AG09319 (cell line): ENCODE data around the gene GPR78.

Experiments
- DNase-seq: peaks from one replicate; pipeline ENCODE4 v3.0.0-alpha.2; 2010; ENCODE audit warnings: low read depth; ENCODE audit errors: extremely low read depth
- CTCF ChIP-seq: IDR thresholded peaks from 2 replicates; pipeline ENCODE4 v1.5.1; 2011; ENCODE audit warnings: low read depth, mild to moderate bottlenecking, inconsistent platforms, low read length, moderate library complexity

Gene GPR78

GRCh38 chr4:8608714-8609391, 28.7 kb downstream of the GPR78 start:
- DNase-seq, result no peak
- TF ChIP-seq CTCF, result no peak

- no peak for TF ChIP-seq CTCF
- DNase-seq, result no peak
These were observed 29.2 kb downstream of the GPR78 start for GRCh38 chr4:8609406-8609805.

- no peak for TF ChIP-seq CTCF
These were observed 29.7 kb downstream of the GPR78 start for GRCh38 chr4:8609824-8610350.

GRCh38 chr4:8610858-8611616, 30.8 kb downstream of the GPR78 start:
- TF ChIP-seq CTCF, result no peak
- DNase-seq, result no peak

More at GRCh38 chr4:8609824-8610350, 29.7 kb downstream of the GPR78 start:
- no peak for DNase-seq

- DNase-seq, result no peak
- no peak for TF ChIP-seq CTCF
These were observed 32.5 kb downstream of the GPR78 start for GRCh38 chr4:8612646-8613045.

- DNase-seq, result no peak
- TF ChIP-seq CTCF, result no peak
These were observed 33.5 kb downstream of the GPR78 start for GRCh38 chr4:8613421-8614364.
